Mesenchymal stem cell (in vitro differentiated cells and primary cell): ENCODE measurements around the gene PGC.

Experiments used
- DNase-seq: peaks from one replicate; pipeline ENCODE4 v3.0.0-alpha.2; 2013
- H2AFZ ChIP-seq: one replicate; pipeline ENCODE4 v1.6.1; 2013; ENCODE audit warnings: low read depth, mild to moderate bottlenecking, control low read depth, inconsistent platforms, low read length, moderate library complexity
- H2AK5ac ChIP-seq: 2 replicates; pipeline ENCODE4 v1.6.1; 2013; ENCODE audit warnings: low read length, moderate library complexity, mild to moderate bottlenecking, inconsistent platforms; ENCODE audit not compliant: severe bottlenecking
- H2BK120ac ChIP-seq: one replicate; pipeline ENCODE4 v1.6.1; 2013; ENCODE audit warnings: low read depth, mild to moderate bottlenecking, inconsistent platforms, low read length, moderate library complexity
- H2BK12ac ChIP-seq, 2 experiments: one replicate each; pipeline ENCODE4 v1.6.1; 2013; ENCODE audit warnings: inconsistent platforms in 2 of 2, low read length in 2 of 2, mild to moderate bottlenecking in 2 of 2, moderate library complexity in 2 of 2, control low read depth in 1 of 2
- H2BK15ac ChIP-seq: one replicate; pipeline ENCODE4 v1.6.1; 2013; ENCODE audit warnings: mild to moderate bottlenecking, low read depth, inconsistent platforms; ENCODE audit not compliant: poor library complexity, severe bottlenecking
- H2BK5ac ChIP-seq: 2 replicates; pipeline ENCODE4 v1.6.1; 2013; ENCODE audit warnings: low read depth, mild to moderate bottlenecking, low read length, control low read depth, inconsistent platforms; ENCODE audit not compliant: poor library complexity, severe bottlenecking
- H3K14ac ChIP-seq, 2 experiments: one replicate each; pipeline ENCODE4 v1.6.1; 2013; ENCODE audit warnings: inconsistent platforms in 2 of 2, low read length in 2 of 2, control low read depth in 1 of 2, mild to moderate bottlenecking in 1 of 2, moderate library complexity in 1 of 2
- H3K18ac ChIP-seq, 2 experiments: one replicate each; pipeline ENCODE4 v1.6.1; 2013; ENCODE audit warnings: inconsistent platforms in 2 of 2, low read length in 2 of 2, control low read depth in 1 of 2, low read depth in 1 of 2, mild to moderate bottlenecking in 1 of 2
- H3K23ac ChIP-seq, 2 experiments: one replicate each; pipeline ENCODE4 v1.6.1; 2013; ENCODE audit warnings: inconsistent platforms in 2 of 2, low read length in 2 of 2, mild to moderate bottlenecking in 2 of 2, moderate library complexity in 2 of 2, control low read depth in 1 of 2
- H3K27ac ChIP-seq: 2 replicates; pipeline ENCODE4 v1.5.1; 2013; ENCODE audit warnings: mild to moderate bottlenecking, moderate library complexity, low read length, control low read depth, inconsistent platforms; ENCODE audit not compliant: poor library complexity, severe bottlenecking
- H3K27me3 ChIP-seq, 2 experiments: 2 replicates each; pipeline versions ENCODE4 v1.6.1 to v1.7.0; 2013; ENCODE audit warnings: low read length in 2 of 2, mild to moderate bottlenecking in 2 of 2, moderate library complexity in 2 of 2, control low read depth in 1 of 2, inconsistent platforms in 1 of 2; ENCODE audit not compliant: control insufficient read depth in 1 of 2, insufficient read depth in 1 of 2
- H3K36me3 ChIP-seq, 2 experiments: 2 replicates each; pipeline versions ENCODE4 v1.6.1 to v1.7.0; 2013; ENCODE audit warnings: low read length in 2 of 2, control low read depth in 1 of 2, inconsistent platforms in 1 of 2, low read depth in 1 of 2, mild to moderate bottlenecking in 1 of 2; ENCODE audit not compliant: insufficient read depth in 2 of 2, control insufficient read depth in 1 of 2
- H3K4ac ChIP-seq, 2 experiments: one replicate each; pipeline ENCODE4 v1.6.1; 2013; ENCODE audit warnings: inconsistent platforms in 2 of 2, low read length in 2 of 2, mild to moderate bottlenecking in 2 of 2, moderate library complexity in 2 of 2, control low read depth in 1 of 2, low read depth in 1 of 2
- H3K4me1 ChIP-seq: 2 replicates; pipeline ENCODE4 v1.6.1; 2013; ENCODE audit warnings: low read depth, low read length, control low read depth; ENCODE audit not compliant: control insufficient read depth, insufficient read depth
- H3K4me2 ChIP-seq: 2 replicates; pipeline ENCODE4 v1.6.1; 2013; ENCODE audit warnings: low read length, mild to moderate bottlenecking, inconsistent platforms; ENCODE audit not compliant: poor library complexity, severe bottlenecking
- H3K4me3 ChIP-seq, 2 experiments: 2 replicates each; pipeline versions ENCODE4 v1.5.1 to v1.7.0; 2013; ENCODE audit warnings: low read length in 2 of 2, mild to moderate bottlenecking in 2 of 2, control low read depth in 1 of 2, low read depth in 1 of 2; ENCODE audit not compliant: insufficient read depth in 1 of 2
- H3K79me1 ChIP-seq: replicated peaks from 2 replicates; pipeline ENCODE4 v1.6.1; 2013; ENCODE audit warnings: mild to moderate bottlenecking, control low read depth, low read length, inconsistent platforms; ENCODE audit not compliant: poor library complexity, severe bottlenecking
- H3K9ac ChIP-seq: 2 replicates; pipeline ENCODE4 v1.7.0; 2013; ENCODE audit warnings: mild to moderate bottlenecking, low read length, moderate library complexity
- H3K9me3 ChIP-seq: 2 replicates; pipeline ENCODE4 v1.7.0; 2013; ENCODE audit warnings: mild to moderate bottlenecking, low read length; ENCODE audit not compliant: control insufficient read depth
- H4K8ac ChIP-seq: one replicate; pipeline ENCODE4 v1.6.1; 2013; ENCODE audit warnings: inconsistent platforms, mild to moderate bottlenecking, low read length, moderate library complexity
- H4K91ac ChIP-seq: one replicate; pipeline ENCODE4 v1.6.1; 2013; ENCODE audit warnings: mild to moderate bottlenecking, low read length, inconsistent platforms
- whole genome bisulfite sequencing: methylation state at CpG from one replicate; pipeline ENCODE4 v1.1.7; 2013; ENCODE audit warnings: mixed read lengths; 5-methylcytosine and 5-hydroxymethylcytosine counted together

Gene PGC

DNA sequence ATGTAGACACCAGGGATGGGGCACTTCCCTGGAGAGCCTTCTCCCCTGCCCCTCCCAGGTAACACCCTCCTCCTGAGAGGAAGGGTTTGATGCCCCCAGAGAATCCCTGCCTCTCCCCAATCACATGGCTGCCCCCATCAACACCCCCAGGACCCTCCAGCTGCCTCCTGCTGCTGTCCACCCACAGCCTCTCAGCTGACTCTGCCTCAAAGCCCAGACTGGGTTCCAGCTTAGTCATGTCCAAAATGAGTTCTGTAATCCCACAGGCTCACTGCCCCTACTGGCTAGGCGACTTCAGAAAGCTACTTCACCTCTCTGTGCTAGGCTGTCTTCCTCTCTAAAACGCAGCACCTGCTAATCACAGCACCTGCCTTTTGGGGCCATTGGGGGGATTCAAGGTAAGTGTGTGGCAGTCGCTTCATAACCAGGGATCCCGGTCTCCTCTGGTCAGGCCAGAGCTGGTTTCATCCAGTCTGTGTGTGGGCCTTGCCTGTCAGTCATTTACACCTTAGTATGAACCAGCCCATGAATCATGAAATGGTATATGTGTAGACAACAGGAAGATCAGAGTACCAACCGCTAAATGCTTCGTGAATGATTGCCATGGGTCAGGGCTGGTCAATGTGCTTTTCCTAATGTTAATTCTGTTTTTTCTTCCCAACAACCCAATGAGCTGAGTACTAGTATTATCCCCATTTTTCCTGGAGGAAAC lies 52.2 kb downstream of the PGC start:
- Histone ChIP-seq H3K27me3 (no peaks in the 10 kb centered on the region), H3K4me3 (no peak overlapping the region), H4K91ac (no peak overlapping the region), H3K18ac (no peak overlapping the region), H3K4ac (no peak overlapping the region), H3K9ac (no peak overlapping the region), H2BK15ac (peak overlapping the region; percentile 19), H2AFZ (no peak overlapping the region), H3K23ac (no peak overlapping the region), H3K4me2 (no peak overlapping the region), H3K36me3 (peaks cover 4 to 21% of the 10 kb centered on the region in 2 experiments), H3K14ac (no peak overlapping the region), H3K27ac (peak overlapping the region; percentile 19), H2BK5ac (no peak overlapping the region), H4K8ac (no peak overlapping the region), H2AK5ac (peak overlapping the region; percentile 69), H3K79me1 (peaks cover 35% of the 10 kb centered on the region), H3K9me3 (no peaks in the 10 kb centered on the region), H2BK12ac (no peak overlapping the region), H2BK120ac (no peak overlapping the region), H3K4me1 (peaks cover 42% of the 10 kb centered on the region)
- WGBS: 84% methylated on average over 5 of the region's 6 CpGs
- DNase-seq: no peak

DNA sequence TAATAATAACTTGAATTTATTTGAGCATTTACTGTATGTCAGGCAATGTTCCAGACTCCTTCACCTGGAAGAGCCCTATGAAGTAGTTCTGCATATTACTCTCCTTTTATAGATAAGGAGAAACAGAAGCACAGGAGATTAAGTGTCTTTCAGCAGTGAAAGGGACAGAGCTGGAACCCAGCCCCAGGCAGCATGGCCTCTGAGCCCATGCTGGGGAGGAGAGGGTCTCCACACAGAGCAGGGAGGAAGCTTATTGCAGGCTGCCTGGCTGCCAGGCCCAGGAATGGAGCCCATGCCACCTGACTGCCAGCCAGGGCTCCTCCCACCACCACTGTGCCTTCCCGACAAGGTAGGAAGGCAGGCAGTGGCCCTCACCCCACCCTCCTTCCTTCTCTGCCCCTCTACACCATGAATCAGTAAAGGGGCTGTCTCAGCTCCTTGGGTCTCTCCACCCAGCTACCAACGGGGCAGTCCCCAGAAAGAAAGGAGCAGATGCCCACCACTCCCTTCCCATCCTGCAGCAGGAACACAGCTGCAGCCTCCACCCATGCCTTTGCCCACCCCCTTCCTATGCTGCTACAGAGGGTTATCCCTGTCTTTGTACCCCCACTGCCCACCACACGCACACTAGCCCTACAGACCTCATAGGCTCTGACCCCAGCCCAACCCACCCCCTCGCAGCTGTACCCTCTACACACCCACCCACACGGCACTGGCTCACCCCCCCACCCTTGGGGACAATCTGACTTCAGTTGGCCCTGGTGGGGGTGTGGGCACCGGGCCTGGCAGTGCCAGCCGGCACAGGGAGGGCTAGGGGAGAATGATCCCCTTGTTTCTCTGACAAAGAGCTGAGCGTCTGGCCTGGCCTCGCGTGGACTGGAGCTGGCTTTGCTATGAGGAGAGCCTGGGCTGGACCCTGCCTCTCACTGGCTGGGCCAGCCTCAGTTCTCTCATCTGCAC lies 53.6 kb downstream of the PGC start:
- Histone ChIP-seq H3K27me3 (no peaks in the 10 kb centered on the region), H4K8ac (no peak overlapping the region), H3K4me2 (no peak overlapping the region), H3K4ac (no peak overlapping the region), H3K14ac (peak overlapping the region in 1 of 2 experiments; percentile 71), H3K4me3 (no peak overlapping the region), H2BK15ac (no peak overlapping the region), H3K23ac (no peak overlapping the region), H3K18ac (no peak overlapping the region), H2BK5ac (no peak overlapping the region), H4K91ac (no peak overlapping the region), H3K36me3 (peaks cover 4 to 30% of the 10 kb centered on the region in 2 experiments), H2BK12ac (peak overlapping the region in 1 of 2 experiments; percentile 21), H2AFZ (no peak overlapping the region), H3K9ac (no peak overlapping the region), H3K9me3 (no peaks in the 10 kb centered on the region), H3K4me1 (peaks cover 42% of the 10 kb centered on the region), H3K79me1 (peaks cover 42% of the 10 kb centered on the region), H2BK120ac (no peak overlapping the region), H2AK5ac (peak overlapping the region; percentile 21), H3K27ac (no peak overlapping the region)
- 92% methylated on average over 10 of the region's 10 CpGs for WGBS
- no peak for DNase-seq

DNA sequence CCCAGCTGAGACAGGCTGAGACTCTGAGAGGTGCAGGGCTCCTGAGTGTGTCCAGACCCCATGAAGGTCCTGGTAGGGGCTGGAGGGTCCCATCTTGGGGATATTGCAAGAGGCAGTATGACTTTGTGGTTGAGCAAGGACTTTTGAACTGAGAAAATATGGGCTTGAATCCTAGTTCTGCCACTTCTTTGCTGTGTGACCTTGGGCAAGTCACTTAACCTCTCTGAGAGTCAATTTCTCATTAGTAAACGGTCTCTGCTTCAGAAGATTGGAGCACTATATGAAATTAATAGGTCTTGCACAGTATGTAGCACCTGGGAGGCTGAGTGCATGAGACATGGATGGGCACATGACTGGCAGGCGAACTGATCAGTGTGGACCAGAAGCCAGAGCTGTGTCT lies 54.5 kb downstream of the PGC start:
- no peak overlapping the region for H4K8ac ChIP-seq

DNA sequence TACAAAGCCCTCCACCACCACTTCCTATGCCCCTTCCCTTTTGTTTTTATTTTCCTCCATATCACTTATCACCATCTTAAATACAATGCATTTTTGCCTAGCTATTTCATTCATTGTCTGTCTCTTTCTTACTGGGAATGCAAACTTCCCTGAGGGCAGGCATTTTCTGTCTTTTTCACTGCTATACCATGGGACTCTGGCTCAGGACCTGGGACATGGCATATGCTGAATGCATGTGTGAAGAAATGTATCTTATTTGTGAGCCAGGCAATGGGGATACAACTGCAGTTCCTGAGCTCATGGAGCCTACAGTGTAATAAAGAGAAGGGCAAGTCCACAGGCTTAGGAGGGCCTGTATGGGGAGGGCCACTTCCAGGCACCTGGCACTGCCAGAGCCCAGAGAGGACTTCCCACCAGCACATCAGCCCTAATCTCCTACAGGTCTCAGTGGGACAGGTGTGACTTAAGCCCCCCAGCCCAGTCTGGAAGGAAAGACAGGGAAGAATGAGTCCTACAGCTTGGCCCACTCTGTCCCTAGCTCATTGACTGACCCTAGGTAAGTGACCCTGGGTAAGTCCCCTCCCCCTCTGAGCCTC lies 55.0 kb downstream of the PGC start:
- no peak overlapping the region for H3K4me3 ChIP-seq
- H2BK5ac ChIP-seq: no peak overlapping the region
- no peaks in the 10 kb centered on the region for H3K27me3 ChIP-seq
- no peak for DNase-seq
- H3K79me1 ChIP-seq: peaks cover 45% of the 10 kb centered on the region
- H2BK12ac ChIP-seq: no peak overlapping the region
- peak overlapping the region; percentile 47 for H2AK5ac ChIP-seq
- no peak overlapping the region for H3K4ac ChIP-seq
- H3K4me1 ChIP-seq: peaks cover 42% of the 10 kb centered on the region
- peaks cover 5 to 44% of the 10 kb centered on the region in 2 experiments for H3K36me3 ChIP-seq
- no peaks in the 10 kb centered on the region for H3K9me3 ChIP-seq
- no peak overlapping the region for H2AFZ ChIP-seq
- H3K23ac ChIP-seq: no peak overlapping the region
- H2BK15ac ChIP-seq: no peak overlapping the region
- H3K4me2 ChIP-seq: no peak overlapping the region
- no peak overlapping the region for H3K18ac ChIP-seq
- H2BK120ac ChIP-seq: no peak overlapping the region
- no peak overlapping the region for H4K8ac ChIP-seq
- no peak overlapping the region for H4K91ac ChIP-seq
- no peak overlapping the region for H3K27ac ChIP-seq
- H3K9ac ChIP-seq: no peak overlapping the region
- no peak overlapping the region for H3K14ac ChIP-seq

More for the DNA sequence above, 54.5 kb downstream of the PGC start:
- Histone ChIP-seq H3K27me3 (no peaks in the 10 kb centered on the region), H3K79me1 (peaks cover 44% of the 10 kb centered on the region), H3K4me3 (no peak overlapping the region), H4K91ac (no peak overlapping the region), H3K4me1 (peaks cover 42% of the 10 kb centered on the region), H2BK120ac (no peak overlapping the region), H3K36me3 (peaks cover 4 to 38% of the 10 kb centered on the region in 2 experiments), H3K23ac (no peak overlapping the region), H3K4ac (no peak overlapping the region), H3K14ac (no peak overlapping the region), H2AK5ac (peak overlapping the region; percentile 47), H3K4me2 (no peak overlapping the region), H2BK15ac (no peak overlapping the region), H3K18ac (no peak overlapping the region), H3K27ac (no peak overlapping the region), H2AFZ (no peak overlapping the region), H2BK12ac (no peak overlapping the region), H2BK5ac (no peak overlapping the region), H3K9ac (no peak overlapping the region), H3K9me3 (no peaks in the 10 kb centered on the region)
- no peak for DNase-seq
- 91% methylated on average over 2 of the region's 2 CpGs for WGBS
